IMR-90 (cell line): ENCODE measurements around the gene TAOK1.

Experiments
- CEBPB ChIP-seq: IDR thresholded peaks from 2 replicates; pipeline ENCODE4 v1.6.1; 2012; ENCODE audit warnings: low read depth, low read length, improper control_type of control experiment
- MAZ ChIP-seq: IDR thresholded peaks from 2 replicates; pipeline ENCODE4 v1.6.1; 2012; ENCODE audit warnings: low read depth, mild to moderate bottlenecking, low read length, improper control_type of control experiment, moderate library complexity, borderline replicate concordance
- MXI1 ChIP-seq: IDR thresholded peaks from 2 replicates; pipeline ENCODE4 v1.6.1; 2012; ENCODE audit warnings: low read depth, mild to moderate bottlenecking, low read length, moderate library complexity, borderline replicate concordance
- NFE2L2 ChIP-seq: fragments of 150-350 bp; IDR thresholded peaks from 2 replicates; pipeline ENCODE4 v1.6.1; 2016; ENCODE audit warnings: low read depth, mild to moderate bottlenecking, low read length
- POLR2A ChIP-seq: IDR thresholded peaks from 2 replicates; pipeline ENCODE4 v1.6.1; 2012; ENCODE audit warnings: mild to moderate bottlenecking, low read depth, low read length
- RAD21 ChIP-seq: IDR thresholded peaks from 2 replicates; pipeline ENCODE4 v1.6.1; 2012; ENCODE audit warnings: low read length, improper control_type of control experiment
- RFX5 ChIP-seq: IDR thresholded peaks from 2 replicates; pipeline ENCODE4 v1.8.0; 2012; ENCODE audit warnings: low read depth, mild to moderate bottlenecking, low read length, moderate library complexity
- SMC3 ChIP-seq: fragments of 150-350 bp; IDR thresholded peaks from 2 replicates; pipeline ENCODE4 v1.6.1; 2016; ENCODE audit warnings: low read depth, mild to moderate bottlenecking, antibody characterized with exemption, low read length, moderate library complexity
- TF ChIP-seq, protein P1 (sequence below): conservative IDR thresholded peaks from 2 replicates; pipeline ENCODE4 v1.5.1; 2012; ENCODE audit warnings: mild to moderate bottlenecking, low read depth, low read length, improper control_type of control experiment
- TF ChIP-seq, protein P2 (sequence below): fragments of 150-350 bp; IDR thresholded peaks from 2 replicates; pipeline ENCODE4 v1.6.1; 2017; ENCODE audit warnings: mild to moderate bottlenecking, antibody characterized with exemption, low read length, low read depth

DNA sequence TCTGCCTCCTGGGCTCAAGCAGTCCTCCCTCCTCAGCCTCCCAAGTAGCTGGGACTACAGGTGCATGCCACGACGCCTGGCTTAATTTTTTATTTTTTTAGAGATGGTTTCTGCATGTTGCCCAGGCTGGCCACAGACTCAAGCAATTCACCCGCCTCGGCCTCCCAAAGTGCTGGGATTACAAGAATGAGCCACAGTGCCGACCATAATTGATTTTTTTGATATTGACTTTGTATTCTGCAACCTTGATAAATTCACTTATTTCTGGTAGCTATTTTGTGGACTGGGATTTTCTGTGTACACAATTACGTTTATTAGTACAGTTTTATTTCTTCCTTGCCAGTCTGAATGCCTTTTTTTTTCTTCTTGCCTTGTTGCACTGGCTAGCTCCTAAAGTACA is 30.0 kb downstream of the TAOK1 start:
- no peak for TF ChIP-seq CEBPB
- TF ChIP-seq POLR2A = no peak
- TF ChIP-seq, protein P1, sequence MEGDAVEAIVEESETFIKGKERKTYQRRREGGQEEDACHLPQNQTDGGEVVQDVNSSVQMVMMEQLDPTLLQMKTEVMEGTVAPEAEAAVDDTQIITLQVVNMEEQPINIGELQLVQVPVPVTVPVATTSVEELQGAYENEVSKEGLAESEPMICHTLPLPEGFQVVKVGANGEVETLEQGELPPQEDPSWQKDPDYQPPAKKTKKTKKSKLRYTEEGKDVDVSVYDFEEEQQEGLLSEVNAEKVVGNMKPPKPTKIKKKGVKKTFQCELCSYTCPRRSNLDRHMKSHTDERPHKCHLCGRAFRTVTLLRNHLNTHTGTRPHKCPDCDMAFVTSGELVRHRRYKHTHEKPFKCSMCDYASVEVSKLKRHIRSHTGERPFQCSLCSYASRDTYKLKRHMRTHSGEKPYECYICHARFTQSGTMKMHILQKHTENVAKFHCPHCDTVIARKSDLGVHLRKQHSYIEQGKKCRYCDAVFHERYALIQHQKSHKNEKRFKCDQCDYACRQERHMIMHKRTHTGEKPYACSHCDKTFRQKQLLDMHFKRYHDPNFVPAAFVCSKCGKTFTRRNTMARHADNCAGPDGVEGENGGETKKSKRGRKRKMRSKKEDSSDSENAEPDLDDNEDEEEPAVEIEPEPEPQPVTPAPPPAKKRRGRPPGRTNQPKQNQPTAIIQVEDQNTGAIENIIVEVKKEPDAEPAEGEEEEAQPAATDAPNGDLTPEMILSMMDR = no peak
- no peak for TF ChIP-seq NFE2L2
- no peak for TF ChIP-seq RAD21
- TF ChIP-seq SMC3 = no peak
- TF ChIP-seq, protein P2, sequence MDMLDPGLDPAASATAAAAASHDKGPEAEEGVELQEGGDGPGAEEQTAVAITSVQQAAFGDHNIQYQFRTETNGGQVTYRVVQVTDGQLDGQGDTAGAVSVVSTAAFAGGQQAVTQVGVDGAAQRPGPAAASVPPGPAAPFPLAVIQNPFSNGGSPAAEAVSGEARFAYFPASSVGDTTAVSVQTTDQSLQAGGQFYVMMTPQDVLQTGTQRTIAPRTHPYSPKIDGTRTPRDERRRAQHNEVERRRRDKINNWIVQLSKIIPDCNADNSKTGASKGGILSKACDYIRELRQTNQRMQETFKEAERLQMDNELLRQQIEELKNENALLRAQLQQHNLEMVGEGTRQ = no peak
- no peak for TF ChIP-seq MAZ
- TF ChIP-seq MXI1 = no peak
- no peak for TF ChIP-seq RFX5
